Osteocyte (in vitro differentiated cells): ENCODE results near the gene SLX4IP. TPM values are rescaled to one million over a fixed set of nuclear protein-coding genes. Genes with fewer than 3 reads are reported as not detected.

Experiments
- DNase-seq: peaks from one replicate; pipeline ENCODE4 v3.0.0; 2021; ENCODE audit warnings: mixed read lengths; ENCODE audit not compliant: unreplicated experiment; ENCODE audit errors: extremely low spot score
- H3K27ac Mint-ChIP-seq: one replicate; pipeline ENCODE4 v1.8.0; 2021; ENCODE audit warnings: mild to moderate bottlenecking, mixed read lengths; ENCODE audit not compliant: unreplicated experiment
- H3K27me3 Mint-ChIP-seq: one replicate; pipeline ENCODE4 v1.8.0; 2021; ENCODE audit warnings: mixed read lengths; ENCODE audit not compliant: unreplicated experiment
- H3K36me3 Mint-ChIP-seq: one replicate; pipeline ENCODE4 v1.8.0; 2021; ENCODE audit warnings: mixed read lengths; ENCODE audit not compliant: unreplicated experiment
- H3K4me1 Mint-ChIP-seq: one replicate; pipeline ENCODE4 v1.8.0; 2021; ENCODE audit warnings: mixed read lengths; ENCODE audit not compliant: unreplicated experiment
- H3K4me3 Mint-ChIP-seq: one replicate; pipeline ENCODE4 v1.8.0; 2021; ENCODE audit warnings: mild to moderate bottlenecking, moderate library complexity, mixed read lengths; ENCODE audit not compliant: unreplicated experiment
- H3K9me3 Mint-ChIP-seq: one replicate; pipeline ENCODE4 v1.8.0; 2021; ENCODE audit warnings: mixed read lengths; ENCODE audit not compliant: unreplicated experiment
- total RNA-seq: library from RNA; stranded (reverse); gene quantifications from 2 replicates; pipeline ENCODE4 v1.2.1, GENCODE V29; 2021
- TF ChIP-seq, protein P1 (sequence below): fragments of 200-600 bp; sonication (generic); IDR thresholded peaks from 2 replicates; pipeline ENCODE4 v1.5.0; 2021; ENCODE audit warnings: antibody characterized with exemption, mild to moderate bottlenecking, moderate library complexity

The SLX4IP gene
- total RNA-seq, 1 donor from 2014 or later = 5.4 TPM

DNA sequence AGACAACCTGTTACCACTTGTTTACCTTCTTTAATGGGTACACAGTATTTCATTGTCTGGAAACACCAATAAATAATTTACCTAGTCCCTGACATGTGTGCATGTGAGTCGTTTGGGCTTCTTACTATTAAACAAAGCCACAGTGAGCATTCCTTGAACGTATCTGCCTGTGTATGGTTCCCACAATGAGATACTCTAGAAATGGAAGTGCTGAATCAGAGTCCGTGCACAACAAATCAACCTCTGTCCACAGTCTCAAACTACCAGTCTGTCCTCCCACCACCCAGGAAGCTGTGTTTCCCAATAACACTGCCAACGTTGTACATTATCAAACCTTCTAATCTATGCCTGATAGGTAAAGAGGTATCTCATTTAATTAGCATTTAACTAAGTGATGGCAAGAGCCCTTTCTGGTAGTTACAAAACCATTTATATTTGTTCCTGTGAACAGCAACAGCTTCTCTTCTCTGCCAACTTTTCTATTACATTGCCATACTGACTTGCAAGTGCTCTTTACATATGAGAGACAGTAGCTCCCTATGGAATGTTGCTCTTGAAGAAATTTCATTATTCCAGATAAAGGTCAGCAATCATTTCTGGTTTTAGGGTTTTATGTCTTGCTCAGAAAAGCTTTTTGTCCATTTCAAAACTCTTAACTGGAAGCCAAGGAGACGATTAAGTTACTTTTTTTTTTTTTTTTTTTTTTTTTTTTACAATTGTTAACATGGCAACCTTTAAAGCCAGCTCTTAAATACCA is 223.9 kb downstream of the SLX4IP start:
- Mint-ChIP-seq H3K36me3 (peaks cover 92% of the 10 kb centered on the region), H3K4me1 (peaks cover 94% of the 10 kb centered on the region), H3K27ac (peak overlapping the region; percentile 96), H3K4me3 (no peak overlapping the region), H3K9me3 (no peaks in the 10 kb centered on the region), H3K27me3 (no peaks in the 10 kb centered on the region)
- TF ChIP-seq, protein P1, sequence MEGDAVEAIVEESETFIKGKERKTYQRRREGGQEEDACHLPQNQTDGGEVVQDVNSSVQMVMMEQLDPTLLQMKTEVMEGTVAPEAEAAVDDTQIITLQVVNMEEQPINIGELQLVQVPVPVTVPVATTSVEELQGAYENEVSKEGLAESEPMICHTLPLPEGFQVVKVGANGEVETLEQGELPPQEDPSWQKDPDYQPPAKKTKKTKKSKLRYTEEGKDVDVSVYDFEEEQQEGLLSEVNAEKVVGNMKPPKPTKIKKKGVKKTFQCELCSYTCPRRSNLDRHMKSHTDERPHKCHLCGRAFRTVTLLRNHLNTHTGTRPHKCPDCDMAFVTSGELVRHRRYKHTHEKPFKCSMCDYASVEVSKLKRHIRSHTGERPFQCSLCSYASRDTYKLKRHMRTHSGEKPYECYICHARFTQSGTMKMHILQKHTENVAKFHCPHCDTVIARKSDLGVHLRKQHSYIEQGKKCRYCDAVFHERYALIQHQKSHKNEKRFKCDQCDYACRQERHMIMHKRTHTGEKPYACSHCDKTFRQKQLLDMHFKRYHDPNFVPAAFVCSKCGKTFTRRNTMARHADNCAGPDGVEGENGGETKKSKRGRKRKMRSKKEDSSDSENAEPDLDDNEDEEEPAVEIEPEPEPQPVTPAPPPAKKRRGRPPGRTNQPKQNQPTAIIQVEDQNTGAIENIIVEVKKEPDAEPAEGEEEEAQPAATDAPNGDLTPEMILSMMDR = no peak
- DNase-seq = no peak

DNA sequence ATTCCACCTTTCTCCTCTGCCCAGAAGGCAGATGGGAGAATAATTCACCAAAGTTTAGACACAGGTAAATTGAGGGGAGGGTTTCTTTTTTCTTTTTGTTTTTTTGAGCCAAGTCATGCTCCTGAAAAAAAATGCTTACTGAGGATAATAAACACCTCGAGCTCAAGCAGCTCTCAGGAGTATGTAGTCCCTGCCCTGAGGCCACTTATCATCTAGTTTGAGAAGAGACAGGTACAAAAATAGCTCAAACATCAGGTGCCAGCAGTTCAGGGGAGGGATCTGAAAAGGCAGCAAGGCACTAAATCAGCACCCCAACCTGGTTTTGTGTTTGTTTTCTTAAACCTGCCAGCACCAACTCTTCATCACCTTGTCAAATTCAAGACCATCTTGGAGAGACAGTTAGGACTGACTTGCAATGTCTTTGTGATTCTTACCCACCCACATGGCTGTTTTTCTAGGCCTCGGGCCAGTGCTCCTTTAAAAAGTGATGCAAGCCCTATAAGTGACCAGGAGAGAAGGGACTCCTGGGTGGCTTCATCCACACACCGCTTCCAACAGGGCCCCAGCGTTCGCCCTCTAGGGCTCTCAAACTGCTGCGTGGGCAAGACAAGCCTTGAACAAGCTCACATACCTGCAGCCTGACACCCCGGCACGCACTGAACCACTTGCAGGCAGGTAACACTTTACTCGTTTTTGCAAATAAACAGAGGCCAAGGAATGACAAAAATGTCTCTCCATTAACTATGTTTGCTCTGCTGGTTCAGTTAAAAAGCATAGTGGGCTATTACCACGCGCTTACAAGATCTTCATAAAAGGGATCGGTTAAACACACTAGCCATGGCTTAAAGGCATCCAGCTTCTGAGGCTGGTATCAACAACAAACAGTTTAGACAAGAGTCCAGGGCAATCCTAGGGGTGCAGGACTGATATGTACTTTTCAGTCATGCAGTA is 224.8 kb downstream of the SLX4IP start:
- H3K4me3 Mint-ChIP-seq = no peak overlapping the region
- peaks cover 83% of the 10 kb centered on the region for H3K36me3 Mint-ChIP-seq
- no peak for DNase-seq
- TF ChIP-seq, protein P1 = no peak
- no peaks in the 10 kb centered on the region for H3K9me3 Mint-ChIP-seq
- H3K27ac Mint-ChIP-seq = peak overlapping the region; percentile 89
- H3K27me3 Mint-ChIP-seq = no peaks in the 10 kb centered on the region
- peaks cover 94% of the 10 kb centered on the region for H3K4me1 Mint-ChIP-seq

DNA sequence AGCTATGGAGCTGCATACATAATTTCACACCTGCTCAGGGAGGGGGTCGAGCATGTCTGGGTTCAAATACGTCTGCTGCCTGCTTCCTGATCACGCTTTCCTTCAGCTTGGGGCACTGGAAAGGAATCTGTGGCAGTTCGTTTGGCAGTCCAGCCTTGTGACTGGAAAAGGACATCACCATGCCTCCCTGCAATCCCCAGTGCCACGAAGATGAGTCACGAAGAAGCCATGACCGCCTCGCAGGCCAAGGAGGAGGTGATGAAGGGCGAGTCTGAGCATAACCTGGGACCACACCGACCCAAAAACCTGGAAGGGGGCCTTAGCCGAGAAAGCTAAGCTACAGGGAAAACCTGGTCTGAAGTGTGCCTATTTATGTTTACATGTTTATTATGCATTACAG is 225.6 kb downstream of the SLX4IP start:
- DNase-seq = no peak
- Mint-ChIP-seq H3K36me3 (peaks cover 78% of the 10 kb centered on the region), H3K27me3 (no peaks in the 10 kb centered on the region), H3K4me3 (no peak overlapping the region), H3K4me1 (peaks cover 94% of the 10 kb centered on the region), H3K27ac (peak overlapping the region; percentile 89), H3K9me3 (no peaks in the 10 kb centered on the region)
- TF ChIP-seq, protein P1 = no peak

DNA sequence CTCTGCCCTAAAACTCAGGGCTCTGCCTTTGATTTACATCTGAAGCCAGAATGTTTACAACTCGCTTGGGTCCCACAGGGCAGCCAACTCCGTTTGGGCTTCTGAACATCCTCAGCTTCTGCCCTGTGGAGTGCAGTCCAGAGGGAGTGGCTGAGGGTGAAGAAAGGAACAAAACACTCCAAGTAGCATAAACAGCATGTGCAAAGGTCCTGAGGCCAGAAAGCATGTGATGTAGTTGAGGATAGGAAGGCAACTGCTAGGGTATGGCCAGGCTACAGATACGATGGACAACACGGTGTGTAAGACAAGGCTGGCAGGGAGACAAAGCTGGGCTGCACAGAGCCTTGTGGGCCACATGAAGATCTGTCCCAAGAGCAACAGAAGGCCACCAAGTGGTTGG is 226.2 kb downstream of the SLX4IP start:
- DNase-seq = no peak
- H3K36me3 Mint-ChIP-seq = peaks cover 79% of the 10 kb centered on the region
- peaks cover 94% of the 10 kb centered on the region for H3K4me1 Mint-ChIP-seq
- H3K27me3 Mint-ChIP-seq = no peaks in the 10 kb centered on the region
- H3K27ac Mint-ChIP-seq = peak overlapping the region; percentile 89
- no peaks in the 10 kb centered on the region for H3K9me3 Mint-ChIP-seq
- TF ChIP-seq, protein P1 = no peak
- no peak overlapping the region for H3K4me3 Mint-ChIP-seq

DNA sequence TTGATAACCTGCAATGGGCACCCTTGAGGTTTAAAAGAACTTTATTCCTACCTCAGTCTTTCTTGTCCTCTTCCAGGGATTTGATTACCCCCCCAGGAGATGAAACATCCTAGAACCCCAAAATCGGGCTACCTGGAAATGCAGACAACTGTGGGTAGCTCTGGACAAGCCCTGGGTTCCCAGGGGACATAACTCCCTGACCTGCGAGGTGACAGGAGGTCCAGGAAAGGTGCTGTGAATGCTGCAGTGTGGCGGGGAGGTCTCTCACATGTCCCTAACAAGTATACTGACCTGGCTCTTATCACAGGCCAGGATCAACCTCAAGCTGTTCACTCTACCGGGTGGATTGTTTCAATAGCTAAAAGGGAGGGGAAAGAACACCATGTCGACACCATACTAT is 227.0 kb downstream of the SLX4IP start:
- peaks cover 95% of the 10 kb centered on the region for H3K4me1 Mint-ChIP-seq
- TF ChIP-seq, protein P1 = no peak
- DNase-seq = no peak
- no peaks in the 10 kb centered on the region for H3K27me3 Mint-ChIP-seq
- H3K9me3 Mint-ChIP-seq = no peaks in the 10 kb centered on the region
- peaks cover 76% of the 10 kb centered on the region for H3K36me3 Mint-ChIP-seq
- no peak overlapping the region for H3K4me3 Mint-ChIP-seq
- H3K27ac Mint-ChIP-seq = peak overlapping the region; percentile 89
